Measurements from ENCODE around the gene EFCC1.

- TF ChIP-seq REST (IDR thresholded peaks at IDR 0.05; ENCODE audit: low read depth), result no peak
- TF ChIP-seq CEBPB (IDR thresholded peaks at IDR 0.05), result no peak
- no peak for TF ChIP-seq YY1 (IDR thresholded peaks at IDR 0.05; ENCODE audit: low read depth)
- no peak for TF ChIP-seq TEAD4 (IDR thresholded peaks at IDR 0.05)
- TF ChIP-seq EGR1 (IDR thresholded peaks at IDR 0.05), result no peak
- TF ChIP-seq USF1 (IDR thresholded peaks at IDR 0.05), result no peak
- TF ChIP-seq RAD21 (IDR thresholded peaks at IDR 0.05; ENCODE audit: low read depth), result no peak
- no peak for TF ChIP-seq FOXM1 (IDR thresholded peaks at IDR 0.05; ENCODE audit: borderline replicate concordance, low read depth)
- TF ChIP-seq EP300 (IDR thresholded peaks at IDR 0.05; ENCODE audit: borderline replicate concordance), result no peak
- no peak for TF ChIP-seq TAF1 (IDR thresholded peaks at IDR 0.05; ENCODE audit: low read depth)
- TF ChIP-seq MAX (IDR thresholded peaks at IDR 0.05), result no peak
- TF ChIP-seq NFIC (IDR thresholded peaks at IDR 0.05), result no peak
- no peak for TF ChIP-seq ZBTB7A (IDR thresholded peaks at IDR 0.05; ENCODE audit: low read depth)
Measured at GRCh38 chr3:129070086-129070885, 69.2 kb downstream of the EFCC1 start.
